HG03457 (cell line): ENCODE data around the gene GPI.

Source experiments
- ATAC-seq: cut with Tn5 transposase; IDR thresholded peaks from one replicate; pipeline ENCODE4 v1.9.1; 2021; ENCODE audit warnings: moderate number of reproducible peaks; ENCODE audit not compliant: unreplicated experiment

GPI gene

DNA sequence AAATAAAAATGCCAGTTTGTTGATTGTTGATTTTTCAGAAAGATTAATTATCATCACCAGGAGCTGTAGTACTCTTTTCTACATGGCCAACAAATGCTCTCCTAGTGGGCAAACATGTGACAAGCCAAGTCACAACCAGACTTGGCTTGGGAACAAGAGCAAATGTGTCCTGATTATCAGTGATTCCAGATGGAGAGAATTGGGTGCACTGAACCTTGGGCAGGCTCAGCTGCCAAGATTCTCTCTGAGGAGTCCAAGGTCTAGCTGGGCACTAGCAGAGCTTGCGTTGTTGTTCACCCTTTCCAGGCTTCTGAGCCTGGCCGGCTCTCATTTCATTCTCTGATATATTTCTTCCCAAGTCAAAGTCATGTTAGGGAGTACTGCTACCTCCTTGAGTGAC lies 27.3 kb upstream of the GPI start:
- ATAC-seq: no peak

- ATAC-seq: no peak
These were observed 22.9 kb upstream of the GPI start for GRCh38 chr19:34341935-34342680.

- ATAC-seq: no peak
These were observed 21.2 kb upstream of the GPI start for GRCh38 chr19:34343751-34344150.

- ATAC-seq: no peak
These were observed 19.0 kb upstream of the GPI start for GRCh38 chr19:34345947-34346351.

GRCh38 chr19:34347561-34348165 lies 17.3 kb upstream of the GPI start:
- no peak for ATAC-seq

DNA sequence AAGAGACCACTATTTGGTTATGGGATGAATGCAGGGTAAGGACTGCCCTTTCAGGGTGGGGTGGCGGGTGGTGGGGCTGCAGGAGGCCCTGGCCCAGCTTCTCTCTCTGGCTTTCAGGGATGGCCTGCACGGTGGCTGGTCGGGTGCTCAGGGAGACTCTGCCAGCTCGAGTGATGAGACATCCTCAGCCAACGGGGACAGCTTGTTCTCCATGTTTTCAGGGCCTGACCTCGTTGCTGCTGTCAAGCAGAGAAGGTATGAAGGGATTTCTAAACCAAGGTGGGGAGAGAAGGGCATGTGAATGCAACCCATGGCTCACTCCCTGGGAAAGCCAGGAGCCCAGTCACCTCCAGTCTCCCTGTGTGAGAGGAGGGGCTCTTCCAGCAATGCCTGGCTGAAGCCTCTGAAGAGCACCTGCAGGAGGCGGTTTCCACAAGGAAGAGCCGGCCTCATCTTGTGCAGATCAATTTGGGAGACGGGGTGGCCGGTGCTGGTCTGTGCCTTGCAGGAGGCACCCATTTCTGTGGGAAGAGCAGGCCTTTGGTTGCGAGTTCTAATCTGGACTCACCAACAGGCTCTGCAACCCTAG lies 16.0 kb upstream of the GPI start:
- no peak for ATAC-seq

DNA sequence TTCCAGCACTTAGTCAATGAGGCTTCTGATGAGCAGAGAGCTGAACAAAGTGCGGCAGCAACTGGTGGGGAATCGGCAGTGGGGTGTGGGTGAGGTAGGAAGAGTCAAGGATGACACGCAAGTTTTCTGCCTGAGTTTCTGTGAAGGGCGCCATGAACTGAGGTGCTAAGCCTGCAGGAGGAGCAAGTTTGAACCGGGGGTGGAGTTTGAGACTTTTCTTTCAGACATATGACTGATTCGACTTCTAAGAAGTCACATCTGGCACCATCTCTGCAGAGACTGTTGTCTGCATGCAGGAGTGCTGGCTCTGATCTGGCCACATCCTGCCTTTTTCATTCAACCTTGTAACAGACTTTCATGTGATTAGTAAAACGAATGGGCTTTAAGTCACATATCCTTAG lies 14.8 kb upstream of the GPI start:
- no peak for ATAC-seq

DNA sequence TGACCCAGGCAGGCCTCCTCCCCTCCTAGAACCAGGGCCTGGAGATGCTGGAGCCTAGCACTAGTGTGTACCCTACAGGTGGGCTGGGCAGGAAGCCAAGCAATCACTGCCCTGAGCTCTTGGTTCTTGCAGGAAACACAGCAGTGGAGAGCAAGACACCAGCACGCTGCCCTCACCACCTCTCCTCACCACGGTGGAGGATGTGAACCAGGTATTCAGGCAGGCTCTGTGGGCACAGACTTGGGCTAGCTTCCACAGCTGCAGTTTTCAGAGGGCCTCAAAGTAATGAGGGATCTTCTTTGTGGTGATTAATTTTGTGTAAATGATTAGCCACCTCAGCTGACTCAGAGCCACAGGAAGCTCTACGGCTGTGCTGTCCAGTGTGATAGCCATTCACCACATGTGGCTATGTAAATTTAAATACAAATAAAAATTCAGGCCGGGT lies 13.6 kb upstream of the GPI start:
- peak; percentile 41 for ATAC-seq

DNA sequence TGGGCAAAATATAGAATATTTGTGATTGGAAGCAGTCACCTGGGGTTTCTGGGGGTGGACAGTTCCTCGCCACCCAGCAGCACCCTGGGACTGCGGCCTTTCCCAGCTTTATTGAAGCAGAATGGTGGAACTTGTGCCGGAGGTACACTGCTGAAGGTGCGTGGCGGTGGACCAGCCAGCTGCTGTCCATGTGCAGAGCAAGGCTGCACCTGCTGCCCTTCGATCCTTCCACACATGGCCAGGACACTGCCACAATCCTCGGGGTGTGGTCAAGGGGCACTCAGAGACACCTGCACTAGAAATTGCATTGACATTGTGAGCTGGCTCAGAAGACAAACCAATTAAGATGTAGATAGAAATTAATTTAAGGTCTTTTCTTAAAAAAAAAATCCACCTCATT lies 11.4 kb upstream of the GPI start:
- ATAC-seq: no peak

GRCh38 chr19:34355201-34355600 lies 9.8 kb upstream of the GPI start:
- ATAC-seq: no peak

DNA sequence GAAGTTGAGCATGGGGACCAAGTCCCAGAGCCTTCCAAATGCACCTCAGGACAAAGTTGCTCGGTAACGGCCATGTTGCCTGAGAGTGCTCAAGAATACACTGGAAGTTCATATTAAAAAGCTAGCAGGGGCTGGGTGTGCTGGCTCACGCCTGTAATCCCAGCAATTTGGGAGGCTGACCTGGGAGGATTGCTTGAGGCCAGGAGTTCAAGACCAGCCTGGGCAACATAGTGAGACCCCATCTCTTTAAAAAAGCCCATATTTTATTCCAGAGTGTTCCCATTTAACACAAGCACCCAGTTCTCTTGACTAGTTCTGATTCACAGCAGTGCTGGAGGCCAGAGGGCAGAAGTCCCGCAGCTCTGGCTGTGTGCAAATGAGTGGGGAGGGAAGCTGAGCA lies 8.1 kb upstream of the GPI start:
- no peak for ATAC-seq

DNA sequence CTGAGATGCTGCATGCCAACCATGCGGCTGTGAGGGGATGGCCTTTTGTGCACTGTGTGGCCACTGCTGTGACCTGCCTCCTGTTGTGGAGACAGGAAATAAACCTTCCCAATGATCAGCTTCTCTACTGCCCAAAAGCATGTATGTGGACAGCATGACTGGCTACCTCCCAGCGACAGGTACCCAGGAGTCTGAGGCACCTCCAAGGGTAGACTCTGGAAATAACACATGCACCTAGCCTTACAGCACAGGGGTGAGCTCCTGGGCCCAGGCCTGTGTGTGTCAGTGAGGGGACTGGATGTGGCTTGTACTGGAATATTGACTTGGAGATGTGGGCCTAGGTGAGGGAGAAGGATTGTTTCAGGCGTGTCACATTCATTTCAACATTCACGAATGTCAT lies 7.6 kb upstream of the GPI start:
- no peak for ATAC-seq

- ATAC-seq: peak; percentile 88
These were observed 5.6 kb upstream of the GPI start for GRCh38 chr19:34359140-34359953.

GRCh38 chr19:34359954-34360315 lies 5.1 kb upstream of the GPI start:
- ATAC-seq: no peak

- ATAC-seq: no peak
These were observed 4.6 kb upstream of the GPI start for GRCh38 chr19:34360354-34360909.

DNA sequence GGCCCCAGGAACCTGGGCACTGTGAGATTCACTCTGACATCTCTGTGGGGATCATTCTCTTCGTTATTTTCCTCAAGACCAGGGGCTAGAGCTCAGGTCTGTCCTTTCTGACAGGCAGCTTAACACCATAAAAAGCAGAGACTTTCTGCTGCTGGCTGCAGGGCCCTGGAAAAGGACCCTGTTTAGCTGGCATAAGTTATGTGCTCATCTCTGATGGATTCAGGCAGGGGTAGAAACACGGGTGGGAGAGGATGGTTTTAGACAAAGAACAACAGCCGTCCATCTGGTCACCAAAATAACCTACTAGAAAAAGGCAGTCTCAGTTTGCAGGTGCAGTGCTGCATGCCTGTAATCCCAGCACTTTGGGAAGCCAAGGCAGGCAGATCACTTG lies 2.3 kb upstream of the GPI start:
- no peak for ATAC-seq

DNA sequence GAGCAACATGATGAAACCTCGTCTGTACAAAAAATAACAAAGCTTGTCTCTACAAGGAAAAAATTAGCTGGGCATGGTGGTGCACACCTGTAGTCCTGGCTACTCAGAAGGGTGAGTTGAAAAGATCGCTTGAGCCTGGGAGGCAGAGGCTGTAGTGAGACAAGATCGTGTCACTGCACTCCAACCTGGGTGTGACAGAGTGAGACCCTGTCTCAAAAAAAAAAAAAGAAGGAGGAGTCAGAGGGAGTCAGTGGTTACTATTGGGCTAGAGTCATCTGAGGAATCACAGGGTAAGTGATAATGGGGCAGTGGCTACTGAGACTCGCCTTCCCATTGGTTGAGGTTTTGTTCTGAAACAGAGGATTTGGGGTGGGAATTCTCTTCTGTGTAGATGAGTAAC lies 1.9 kb upstream of the GPI start:
- no peak for ATAC-seq

DNA sequence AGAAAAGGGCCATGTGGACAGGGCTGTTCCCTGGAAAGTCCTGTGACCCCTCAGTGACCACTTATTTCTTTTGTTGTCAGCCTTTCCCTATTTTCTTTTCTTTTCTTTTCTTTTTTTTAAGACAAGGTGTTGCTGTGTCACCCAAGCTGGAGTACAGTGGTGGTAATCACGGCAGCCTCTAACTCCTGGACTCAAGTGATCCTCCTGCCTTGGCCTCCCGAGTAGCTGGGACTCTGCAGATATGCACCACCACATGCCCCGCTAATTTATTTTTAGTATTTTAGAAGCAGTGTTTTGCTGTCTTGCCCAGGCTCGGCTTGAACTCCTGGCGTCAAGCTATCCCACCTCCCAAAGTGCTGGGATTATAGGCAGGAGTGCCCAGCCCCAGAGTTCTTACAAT lies 1.1 kb upstream of the GPI start:
- no peak for ATAC-seq

- ATAC-seq: no peak
These were observed 550 bp upstream of the GPI start for GRCh38 chr19:34364462-34364829.

DNA sequence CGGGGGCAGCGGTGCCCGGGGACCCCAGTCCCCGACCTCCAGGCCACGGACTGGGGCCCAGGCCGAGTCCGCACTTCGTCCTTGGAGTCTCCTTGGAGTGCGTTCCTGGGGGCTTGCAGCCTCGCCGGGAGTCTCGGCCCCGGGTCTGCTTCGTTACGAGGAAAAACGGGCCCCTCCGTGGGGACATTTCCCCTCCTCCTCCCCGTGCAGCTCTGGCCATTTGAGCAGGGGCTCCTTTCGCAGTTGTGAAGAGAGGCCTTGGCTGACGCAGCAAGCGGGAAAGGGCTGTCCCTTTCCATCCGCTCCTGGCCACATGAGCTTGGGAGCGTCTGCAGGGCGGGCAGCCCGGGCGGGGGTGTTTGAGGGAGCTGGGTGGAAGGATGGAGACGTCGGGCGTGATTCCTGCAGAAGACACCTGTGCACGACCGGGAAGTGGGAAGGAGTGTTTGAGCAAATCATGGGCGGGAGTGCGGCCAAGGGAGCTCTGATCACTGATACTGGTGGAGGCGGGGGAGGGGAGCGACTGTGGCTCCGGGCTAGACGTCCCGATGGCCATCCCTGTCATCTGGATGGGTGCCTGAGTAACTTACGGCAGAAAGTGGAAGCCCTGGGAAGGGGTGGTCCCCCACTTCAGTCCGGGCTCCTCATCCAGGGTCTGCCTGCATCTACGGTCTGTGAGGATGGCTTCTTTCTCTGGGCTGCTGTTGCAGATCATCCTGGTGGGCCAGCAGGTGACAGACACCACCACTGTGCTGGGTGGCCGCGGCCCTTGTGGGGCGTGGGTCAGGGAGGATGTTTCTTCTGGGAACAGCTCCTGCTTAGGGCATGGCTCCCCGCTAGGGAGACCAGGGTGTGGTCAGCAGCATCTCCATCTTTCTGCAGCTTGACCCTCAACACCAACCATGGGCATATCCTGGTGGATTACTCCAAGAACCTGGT lies 736 bp downstream of the GPI start:
- no peak for ATAC-seq
